ENCODE results near the gene ACO2. TPM values are rescaled to one million over a fixed set of nuclear protein-coding genes. Genes with fewer than 3 reads are reported as not detected.

Gene ACO2
- total and polyA plus RNA-seq, 2 of the 13 experiments (the other 11 are each of a cell fraction or from before 2014, with no cell fraction given): 19.2 to 45.6 TPM

DNA sequence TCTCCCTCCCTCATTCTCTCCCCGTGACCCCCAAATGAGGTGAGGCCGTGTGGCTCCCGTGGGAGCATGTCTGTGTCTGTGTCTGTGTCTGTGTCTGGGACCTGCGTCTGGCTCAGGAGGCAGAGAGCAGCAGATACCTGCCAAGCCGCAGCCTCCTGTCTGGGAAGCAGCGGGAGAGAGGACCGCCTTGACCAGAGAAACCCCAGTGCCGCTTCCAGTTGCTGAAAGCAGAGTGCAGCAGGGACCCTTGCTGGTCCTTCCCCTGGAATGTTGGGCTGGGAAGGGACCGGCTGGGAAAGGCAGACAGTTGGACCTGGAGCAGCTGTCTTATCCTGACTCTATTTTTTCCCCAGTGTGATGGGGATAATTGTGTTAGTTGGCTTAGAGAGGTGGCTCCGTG is 92.4 kb downstream of the ACO2 start:
- BruUV-seq (replicated peaks): no TSS peak
- TF ChIP-seq SMAD9 (CRISPR knock-in tag; IDR thresholded peaks at IDR 0.05): no peak
- 0 out of 2 replicates have a peak, but pooled peaks have one; percentile 25 for TF ChIP-seq KDM5B (CRISPR knock-in tag; IDR thresholded peaks at IDR 0.05; ENCODE audit: borderline replicate concordance)
- TF ChIP-seq ZNF879 (CRISPR knock-in tag; IDR thresholded peaks at IDR 0.05): no peak
- TF ChIP-seq TEAD3 (CRISPR knock-in tag; optimal IDR thresholded peaks at IDR 0.05; ENCODE audit: borderline replicate concordance): peak; percentile 39
- TF ChIP-seq SRY (CRISPR knock-in tag; IDR thresholded peaks at IDR 0.05): 0 out of 2 replicates have a peak, but pooled peaks have one; percentile 50
- peak; percentile 56 for TF ChIP-seq ZNF768 (CRISPR knock-in tag; IDR thresholded peaks at IDR 0.05)
- TF ChIP-seq, protein P1, sequence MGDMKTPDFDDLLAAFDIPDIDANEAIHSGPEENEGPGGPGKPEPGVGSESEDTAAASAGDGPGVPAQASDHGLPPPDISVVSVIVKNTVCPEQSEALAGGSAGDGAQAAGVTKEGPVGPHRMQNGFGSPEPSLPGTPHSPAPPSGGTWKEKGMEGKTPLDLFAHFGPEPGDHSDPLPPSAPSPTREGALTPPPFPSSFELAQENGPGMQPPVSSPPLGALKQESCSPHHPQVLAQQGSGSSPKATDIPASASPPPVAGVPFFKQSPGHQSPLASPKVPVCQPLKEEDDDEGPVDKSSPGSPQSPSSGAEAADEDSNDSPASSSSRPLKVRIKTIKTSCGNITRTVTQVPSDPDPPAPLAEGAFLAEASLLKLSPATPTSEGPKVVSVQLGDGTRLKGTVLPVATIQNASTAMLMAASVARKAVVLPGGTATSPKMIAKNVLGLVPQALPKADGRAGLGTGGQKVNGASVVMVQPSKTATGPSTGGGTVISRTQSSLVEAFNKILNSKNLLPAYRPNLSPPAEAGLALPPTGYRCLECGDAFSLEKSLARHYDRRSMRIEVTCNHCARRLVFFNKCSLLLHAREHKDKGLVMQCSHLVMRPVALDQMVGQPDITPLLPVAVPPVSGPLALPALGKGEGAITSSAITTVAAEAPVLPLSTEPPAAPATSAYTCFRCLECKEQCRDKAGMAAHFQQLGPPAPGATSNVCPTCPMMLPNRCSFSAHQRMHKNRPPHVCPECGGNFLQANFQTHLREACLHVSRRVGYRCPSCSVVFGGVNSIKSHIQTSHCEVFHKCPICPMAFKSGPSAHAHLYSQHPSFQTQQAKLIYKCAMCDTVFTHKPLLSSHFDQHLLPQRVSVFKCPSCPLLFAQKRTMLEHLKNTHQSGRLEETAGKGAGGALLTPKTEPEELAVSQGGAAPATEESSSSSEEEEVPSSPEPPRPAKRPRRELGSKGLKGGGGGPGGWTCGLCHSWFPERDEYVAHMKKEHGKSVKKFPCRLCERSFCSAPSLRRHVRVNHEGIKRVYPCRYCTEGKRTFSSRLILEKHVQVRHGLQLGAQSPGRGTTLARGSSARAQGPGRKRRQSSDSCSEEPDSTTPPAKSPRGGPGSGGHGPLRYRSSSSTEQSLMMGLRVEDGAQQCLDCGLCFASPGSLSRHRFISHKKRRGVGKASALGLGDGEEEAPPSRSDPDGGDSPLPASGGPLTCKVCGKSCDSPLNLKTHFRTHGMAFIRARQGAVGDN (CRISPR knock-in tag; IDR thresholded peaks at IDR 0.05): 0 out of 2 replicates have a peak, but pooled peaks have one; percentile 3
- no peak for TF ChIP-seq ZNF282 (IDR thresholded peaks at IDR 0.05; ENCODE audit: partially characterized antibody)
- TF ChIP-seq, protein P2, sequence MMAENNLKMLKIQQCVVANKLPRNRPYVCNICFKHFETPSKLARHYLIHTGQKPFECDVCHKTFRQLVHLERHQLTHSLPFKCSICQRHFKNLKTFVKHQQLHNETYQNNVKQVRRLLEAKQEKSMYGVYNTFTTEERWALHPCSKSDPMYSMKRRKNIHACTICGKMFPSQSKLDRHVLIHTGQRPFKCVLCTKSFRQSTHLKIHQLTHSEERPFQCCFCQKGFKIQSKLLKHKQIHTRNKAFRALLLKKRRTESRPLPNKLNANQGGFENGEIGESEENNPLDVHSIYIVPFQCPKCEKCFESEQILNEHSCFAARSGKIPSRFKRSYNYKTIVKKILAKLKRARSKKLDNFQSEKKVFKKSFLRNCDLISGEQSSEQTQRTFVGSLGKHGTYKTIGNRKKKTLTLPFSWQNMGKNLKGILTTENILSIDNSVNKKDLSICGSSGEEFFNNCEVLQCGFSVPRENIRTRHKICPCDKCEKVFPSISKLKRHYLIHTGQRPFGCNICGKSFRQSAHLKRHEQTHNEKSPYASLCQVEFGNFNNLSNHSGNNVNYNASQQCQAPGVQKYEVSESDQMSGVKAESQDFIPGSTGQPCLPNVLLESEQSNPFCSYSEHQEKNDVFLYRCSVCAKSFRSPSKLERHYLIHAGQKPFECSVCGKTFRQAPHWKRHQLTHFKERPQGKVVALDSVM (CRISPR knock-in tag; IDR thresholded peaks at IDR 0.05): no peak
- TF ChIP-seq ZNF891 (CRISPR knock-in tag; IDR thresholded peaks at IDR 0.05): peak; percentile 30; the same call in 1 of the 2 replicates
- Histone ChIP-seq H3K4me2 (ENCODE audit: low read depth, low read length) (peak overlapping the region; percentile 91), H3K79me2 (ENCODE audit: insufficient read depth, low read length) (no peaks in the 10 kb centered on the region), H3K36me3 (replicated peaks in 1 of 2; ENCODE audit: control insufficient read depth in 1 of 2, insufficient read depth in 2 of 2, low read length in 2 of 2) (no peaks in the 10 kb centered on the region), H3K4me3 (replicated peaks in 1 of 3; ENCODE audit: insufficient read depth in 1 of 3, low read depth in 2 of 3, low read length in 3 of 3) (peak overlapping the region in 2 of 3 experiments; percentile 34 to 65; a peak in 4 of 6 replicates), H3K4me1 (ENCODE audit: insufficient read depth, low read length) (peaks cover 90% of the 10 kb centered on the region), H4K20me1 (ENCODE audit: insufficient read depth, low read length) (no peaks in the 10 kb centered on the region), H3K27me3 (ENCODE audit: control insufficient read depth in 1 of 2, insufficient read depth in 2 of 2, low read length in 2 of 2) (peaks cover 0 to 29% of the 10 kb centered on the region in 2 experiments; a peak in 4 of 5 replicates), H3K9ac (ENCODE audit: insufficient read depth, low read depth, low read length) (peak overlapping the region; percentile 6; the same call in 1 of the 2 replicates), H2AFZ (ENCODE audit: low read length) (no peak overlapping the region), H3K9me3 (ENCODE audit: low read length) (no peaks in the 10 kb centered on the region), H3K27ac (ENCODE audit: extremely low read length, insufficient read depth, low read length) (no peak overlapping the region)
- intact Hi-C loops (cut with micrococcal nuclease; ENCODE audit: unreplicated experiment): no loop called here
- WGBS (ENCODE audit: low lambda C conversion rate): 0% methylated on average over 5 of the region's 10 CpGs
- DNase-seq (ENCODE audit: low spot score) (no peak), ATAC-seq (peak; percentile 28), FAIRE-seq (no peak)
- CTCF ChIA-PET (ENCODE audit: low intra/inter-chr PET ratio, low total read pairs): interaction anchor here (1.8 kb wide), 1 partner anchor 17 kb away, joined by 4 read pairs; the partner anchor contains the start of gene POLR3H
- in situ Hi-C loops (cut with HindIII; ENCODE audit: extremely low pct_ligation_motif_present, low pct_unique_long_range_greater_than_20kb): no loop called here
- POLR2A ChIA-PET: interaction anchor here (1.1 to 2.3 kb wide), 5 partner anchors 10 to 60 kb away, joined by 4 to 10 read pairs (median 6); partner anchors contain the start of genes DESI1, POLR3H and XRCC6

Data from HepG2 (cell line).